H9 (cell line): ENCODE measurements around the gene TFAP2A. TPM values are rescaled to one million over a fixed set of nuclear protein-coding genes. Genes with fewer than 3 reads are reported as not detected.

Experiments used
- DNase-seq: peaks from one replicate; pipeline ENCODE4 v3.0.0-alpha.2; 2017
- H2AFZ ChIP-seq: one replicate; pipeline ENCODE4 v1.6.1; 2013; ENCODE audit warnings: mild to moderate bottlenecking, low read length, control low read depth, moderate library complexity
- H2AK5ac ChIP-seq: 2 replicates; pipeline ENCODE4 v1.6.1; 2013; ENCODE audit warnings: low read length, control low read depth, mixed read lengths; ENCODE audit not compliant: insufficient read length
- H2BK120ac ChIP-seq: one replicate; pipeline ENCODE4 v1.6.1; 2013; ENCODE audit warnings: low read depth, mild to moderate bottlenecking, low read length, control low read depth, inconsistent platforms; ENCODE audit not compliant: poor library complexity, severe bottlenecking
- H2BK12ac ChIP-seq: 2 replicates; pipeline ENCODE4 v1.6.1; 2013; ENCODE audit warnings: low read length, control low read depth, mixed read lengths, low read depth; ENCODE audit not compliant: insufficient read length
- H2BK15ac ChIP-seq: 2 replicates; pipeline ENCODE4 v1.6.1; 2013; ENCODE audit warnings: low read depth, low read length, control low read depth
- H2BK20ac ChIP-seq: one replicate; pipeline ENCODE4 v1.6.1; 2013; ENCODE audit warnings: low read depth, mild to moderate bottlenecking, low read length, control low read depth, inconsistent platforms; ENCODE audit not compliant: poor library complexity, severe bottlenecking
- H2BK5ac ChIP-seq: 2 replicates; pipeline ENCODE4 v1.6.1; 2013; ENCODE audit warnings: low read length, control low read depth, mixed read lengths; ENCODE audit not compliant: insufficient read length
- H3K14ac ChIP-seq: 2 replicates; pipeline ENCODE4 v1.6.1; 2013; ENCODE audit warnings: low read length, control low read depth; ENCODE audit not compliant: insufficient read depth
- H3K18ac ChIP-seq: 2 replicates; pipeline ENCODE4 v1.6.1; 2013; ENCODE audit warnings: low read depth, mild to moderate bottlenecking, mixed read lengths, low read length, control low read depth; ENCODE audit not compliant: insufficient read length
- H3K23ac ChIP-seq: 2 replicates; pipeline ENCODE4 v1.6.1; 2013; ENCODE audit warnings: low read length, control low read depth, mixed read lengths, low read depth; ENCODE audit not compliant: insufficient read length
- H3K23me2 ChIP-seq: 2 replicates; pipeline ENCODE4 v1.6.1; 2013; ENCODE audit warnings: low read depth, mild to moderate bottlenecking, mixed read lengths, low read length, control low read depth; ENCODE audit not compliant: insufficient read length, poor library complexity, severe bottlenecking
- H3K27ac ChIP-seq: 2 replicates; pipeline ENCODE4 v1.5.1; 2013; ENCODE audit warnings: low read length, control low read depth, mixed read lengths, low read depth; ENCODE audit not compliant: insufficient read length
- H3K27me3 ChIP-seq: 2 replicates; pipeline ENCODE4 v1.6.1; 2013; ENCODE audit warnings: low read length, control low read depth, inconsistent platforms; ENCODE audit not compliant: insufficient read depth
- H3K4ac ChIP-seq: 2 replicates; pipeline ENCODE4 v1.6.1; 2013; ENCODE audit warnings: low read depth, mild to moderate bottlenecking, control low read depth, inconsistent platforms, low read length, moderate library complexity
- H3K4me1 ChIP-seq: 2 replicates; pipeline ENCODE4 v1.6.1; 2013; ENCODE audit warnings: low read length, control low read depth, inconsistent platforms; ENCODE audit not compliant: insufficient read depth
- H3K4me2 ChIP-seq: 2 replicates; pipeline ENCODE4 v1.6.1; 2013; ENCODE audit warnings: low read length, control low read depth, mixed read lengths; ENCODE audit not compliant: insufficient read length, insufficient read depth
- H3K56ac ChIP-seq: 2 replicates; pipeline ENCODE4 v1.6.1; 2013; ENCODE audit warnings: low read depth, mild to moderate bottlenecking, mixed read lengths, low read length, control low read depth; ENCODE audit not compliant: insufficient read length
- H3K79me1 ChIP-seq: 2 replicates; pipeline ENCODE4 v1.6.1; 2013; ENCODE audit warnings: low read depth, mild to moderate bottlenecking, moderate library complexity, low read length, control low read depth, inconsistent platforms; ENCODE audit not compliant: insufficient read depth, poor library complexity, severe bottlenecking
- H3K79me2 ChIP-seq: 2 replicates; pipeline ENCODE4 v1.6.1; 2013; ENCODE audit warnings: low read length, control low read depth, inconsistent platforms; ENCODE audit not compliant: insufficient read depth
- H3K9ac ChIP-seq: 2 replicates; pipeline ENCODE4 v1.6.1; 2013; ENCODE audit warnings: low read length, control low read depth, mixed read lengths; ENCODE audit not compliant: insufficient read length; ENCODE audit errors: extremely low read depth
- H3K9me3 ChIP-seq: one replicate; pipeline ENCODE4 v1.6.1; 2013; ENCODE audit warnings: low read depth, low read length, inconsistent platforms; ENCODE audit not compliant: control insufficient read depth
- H3T11ph ChIP-seq: one replicate; pipeline ENCODE4 v1.6.1; 2013; ENCODE audit warnings: mild to moderate bottlenecking, low read length, control low read depth, inconsistent platforms
- H4K20me1 ChIP-seq: one replicate; pipeline ENCODE4 v1.6.1; 2013; ENCODE audit not compliant: control insufficient read depth, insufficient read length, insufficient read depth
- H4K5ac ChIP-seq: 2 replicates; pipeline ENCODE4 v1.6.1; 2013; ENCODE audit warnings: low read depth, mild to moderate bottlenecking, mixed read lengths, low read length, control low read depth; ENCODE audit not compliant: insufficient read length
- H4K8ac ChIP-seq: replicated peaks from 2 replicates; pipeline ENCODE4 v1.6.1; 2013; ENCODE audit warnings: low read length, control low read depth, mixed read lengths, low read depth; ENCODE audit not compliant: insufficient read length
- H4K91ac ChIP-seq: 2 replicates; pipeline ENCODE4 v1.6.1; 2013; ENCODE audit warnings: low read depth, mild to moderate bottlenecking, moderate library complexity, mixed read lengths, low read length, control low read depth; ENCODE audit not compliant: insufficient read length
- H3K27ac Mint-ChIP-seq, 3 experiments: 2 replicates in 2 of 3; 3 replicates in 1 of 3; pipeline ENCODE4 v1.8.0; 2020 to 2021; ENCODE audit warnings: mixed read lengths in 3 of 3, mild to moderate bottlenecking in 1 of 3, moderate library complexity in 1 of 3
- H3K27me3 Mint-ChIP-seq: 2 replicates; pipeline ENCODE4 v1.8.0; 2021; ENCODE audit warnings: low read depth, mild to moderate bottlenecking, moderate library complexity, mixed read lengths
- H3K36me3 Mint-ChIP-seq, 3 experiments: 2 replicates in 2 of 3; 3 replicates in 1 of 3; pipeline ENCODE4 v1.8.0; 2020 to 2021; ENCODE audit warnings: low read depth in 3 of 3, mixed read lengths in 3 of 3; ENCODE audit not compliant: insufficient read depth in 1 of 3
- H3K4me1 Mint-ChIP-seq, 2 experiments: 2 replicates each; pipeline ENCODE4 v1.8.0; 2020; ENCODE audit warnings: mixed read lengths in 2 of 2
- H3K4me3 Mint-ChIP-seq, 2 experiments: 2 replicates in 1 of 2; 3 replicates in 1 of 2; pipeline ENCODE4 v1.8.0; 2020 to 2021; ENCODE audit warnings: mild to moderate bottlenecking in 2 of 2, mixed read lengths in 2 of 2, moderate library complexity in 1 of 2
- H3K9me3 Mint-ChIP-seq, 2 experiments: 2 replicates in 1 of 2; 3 replicates in 1 of 2; pipeline ENCODE4 v1.8.0; 2020; ENCODE audit warnings: mild to moderate bottlenecking in 2 of 2, mixed read lengths in 2 of 2, moderate library complexity in 1 of 2
- CTCF ChIP-seq: fragments of 200-600 bp; sonication (generic); conservative IDR thresholded peaks from 3 replicates; pipeline ENCODE4 v1.8.0; 2021; ENCODE audit warnings: antibody characterized with exemption, mild to moderate bottlenecking
- WGBS: extraction: QIAGEN DNeasy Blood & Tissue Kit; methylation state at CpG from one replicate; pipeline ENCODE4 v1.1.7; 2013; ENCODE audit warnings: missing lambda C conversion rate, low lambda C conversion rate, mixed read lengths; ENCODE audit not compliant: insufficient read length; ENCODE audit errors: extremely low coverage; 5-methylcytosine and 5-hydroxymethylcytosine counted together
- total RNA-seq: library from RNA; stranded (reverse); gene quantifications from 2 replicates; pipeline ENCODE4 v1.2.1, GENCODE V29; 2021

Gene TFAP2A
- total RNA-seq, 1 experiment from 2014 or later = 2.6 TPM

GRCh38 chr6:10441004-10441654 lies 26.3 kb upstream of the TFAP2A start:
- no peak overlapping the region for H3K23ac ChIP-seq
- H4K20me1 ChIP-seq = no peaks in the 10 kb centered on the region
- H3K79me1 ChIP-seq = no peaks in the 10 kb centered on the region
- Mint-ChIP-seq H3K4me1 (peaks cover 2 to 7% of the 10 kb centered on the region in 2 experiments; a peak in 1 of 4 replicates), H3K27ac (peak overlapping the region in 1 of 3 experiments; percentile 37; a peak in 1 of 7 replicates), H3K4me3 (no peak overlapping the region), H3K9me3 (peaks cover 0 to 4% of the 10 kb centered on the region in 2 experiments; a peak in 2 of 5 replicates), H3K36me3 (no peaks in the 10 kb centered on the region), H3K27me3 (peaks cover 11% of the 10 kb centered on the region)
- no peaks in the 10 kb centered on the region for H3K23me2 ChIP-seq
- H3K79me2 ChIP-seq = no peaks in the 10 kb centered on the region
- no peak overlapping the region for H2BK20ac ChIP-seq
- no peak overlapping the region for H3K9ac ChIP-seq
- H4K91ac ChIP-seq = no peak overlapping the region
- WGBS = no CpG with 5 or more reads among the region's 7 CpGs
- H2BK120ac ChIP-seq = no peak overlapping the region
- H3K4me1 ChIP-seq = no peaks in the 10 kb centered on the region
- H3K18ac ChIP-seq = no peak overlapping the region
- no peak overlapping the region for H2BK15ac ChIP-seq
- H2BK5ac ChIP-seq = no peak overlapping the region
- no peak overlapping the region for H3K56ac ChIP-seq
- H2AK5ac ChIP-seq = no peak overlapping the region
- no peak overlapping the region for H3K27ac ChIP-seq
- H3T11ph ChIP-seq = no peak overlapping the region
- H2BK12ac ChIP-seq = no peak overlapping the region
- TF ChIP-seq CTCF = no peak
- H3K4ac ChIP-seq = no peak overlapping the region
- DNase-seq = no peak
- no peak overlapping the region for H2AFZ ChIP-seq
- H4K8ac ChIP-seq = no peak overlapping the region
- no peak overlapping the region for H4K5ac ChIP-seq
- no peaks in the 10 kb centered on the region for H3K9me3 ChIP-seq
- H3K14ac ChIP-seq = no peak overlapping the region
- no peak overlapping the region for H3K4me2 ChIP-seq
- H3K27me3 ChIP-seq = no peaks in the 10 kb centered on the region
